DND-41 (cell line): ENCODE data around the gene ACP5.

ENCODE experiments used
- CTCF ChIP-seq: IDR thresholded peaks from 2 replicates; pipeline ENCODE4 v1.5.1; 2012; ENCODE audit warnings: borderline replicate concordance, low read length, moderate library complexity, mild to moderate bottlenecking; ENCODE audit not compliant: poor library complexity, severe bottlenecking; ENCODE audit errors: extremely low read depth
- EZH2 ChIP-seq: IDR thresholded peaks from 3 replicates; pipeline ENCODE4 v1.6.1; 2012; ENCODE audit warnings: borderline replicate concordance, low read depth, mild to moderate bottlenecking, moderate library complexity, low read length, inconsistent platforms; ENCODE audit not compliant: severe bottlenecking

DNA sequence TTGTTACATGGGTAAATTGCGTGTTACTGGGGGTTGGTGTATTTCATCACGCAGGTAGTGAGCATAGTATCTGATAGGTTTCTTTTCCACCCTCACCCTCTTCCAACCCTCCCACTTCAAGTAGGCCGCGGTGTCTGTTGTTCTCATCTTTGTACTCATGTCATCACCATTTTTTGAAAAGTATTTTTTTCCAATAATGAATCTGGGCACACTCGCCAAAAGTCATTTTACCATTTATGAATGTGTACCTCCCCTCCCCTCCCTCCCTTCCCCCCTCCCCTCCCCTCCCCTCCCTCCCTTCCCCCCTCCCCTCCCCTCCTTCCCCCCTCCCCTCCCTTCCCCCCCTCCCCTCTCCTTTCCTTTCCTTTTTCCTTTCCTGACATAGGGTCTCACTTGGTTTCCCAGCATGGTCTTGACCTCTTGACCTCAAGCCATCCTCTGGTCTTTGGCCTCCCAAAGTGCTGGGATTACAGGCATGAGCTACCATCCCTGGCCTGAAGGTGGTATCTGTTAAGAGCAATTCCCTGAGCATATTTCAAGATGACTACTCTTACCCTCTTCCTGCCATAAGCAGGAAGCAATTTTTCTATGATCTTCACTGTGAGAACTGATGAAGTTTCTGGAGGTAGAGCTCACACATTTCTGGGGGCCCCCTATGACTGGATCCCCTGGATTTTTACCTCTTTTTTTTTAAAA lies 35.5 kb upstream of the ACP5 start:
- TF ChIP-seq CTCF (peak; percentile 53), EZH2 (no peak)
